Mucosa of descending colon (tissue), 3 donors: ENCODE measurements around the gene SLC17A9. TPM values are rescaled to one million over a fixed set of nuclear protein-coding genes. Genes with fewer than 3 reads are reported as not detected.
A peak's percentile ranks its signal among the peaks of the same experiment; 100 is the strongest.

ENCODE experiments used
- ATAC-seq: fragments of 200-7000 bp; cut with Tn5 transposase; one replicate; pipeline ENCODE4 v1.9.1; 2020; ENCODE audit warnings: mild to moderate bottlenecking, moderate library complexity
- DNase-seq, 3 donors: peaks; one replicate each; pipeline ENCODE4 v3.0.0-alpha.2; 2020
- H3K36me3 ChIP-seq: fragments of 200-600 bp; one replicate; pipeline ENCODE4 v1.8.0; 2021; ENCODE audit warnings: low read depth, mild to moderate bottlenecking
- H3K4me1 ChIP-seq: fragments of 200-600 bp; one replicate; pipeline ENCODE4 v1.8.0; 2021; ENCODE audit warnings: low read depth, mild to moderate bottlenecking
- H3K4me3 ChIP-seq: fragments of 200-600 bp; one replicate; pipeline ENCODE4 v1.8.0; 2021; ENCODE audit warnings: mild to moderate bottlenecking
- H3K9me3 ChIP-seq: fragments of 200-600 bp; one replicate; pipeline ENCODE4 v1.8.0; 2021; ENCODE audit warnings: mild to moderate bottlenecking
- intact Hi-C, 2 donors: fragments of 100-400 bp; cut with DNase I in 1 of 2; cut with micrococcal nuclease in 1 of 2; formaldehyde crosslinking; loops; one replicate each; pipeline versions ENCODE4 v1.11.0 to v1.11.1; 2022; cut with DNase I, micrococcal nuclease
- total RNA-seq, 3 donors: library from RNA; stranded (reverse); fragmentation: NEBNext Ultra II Directional in 2 of 3; extraction: Animal tissue kit (Norgen Biotek cat#: 25700) in 2 of 3; gene quantifications; one replicate each; pipeline versions ENCODE4 v1.2.1 to v1.2.4, GENCODE V29; 2021 to 2023
- TF ChIP-seq, protein P1 (sequence below): fragments of 200-600 bp; IDR thresholded peaks from one replicate; pipeline ENCODE4 v1.8.0; 2022; ENCODE audit warnings: antibody characterized with exemption, mild to moderate bottlenecking
- donor health status: DM: no; HTN: no; CAD: no; lungs with moderate emphysema.
- donor health status: DM: no; HTN: no; CAD: no.
- donor health status: DM: no; HTN: yes; CAD: no.

The SLC17A9 gene
- total RNA-seq, 3 donors from 2014 or later = 4.8 to 22.2 (median 6.4) TPM

DNA sequence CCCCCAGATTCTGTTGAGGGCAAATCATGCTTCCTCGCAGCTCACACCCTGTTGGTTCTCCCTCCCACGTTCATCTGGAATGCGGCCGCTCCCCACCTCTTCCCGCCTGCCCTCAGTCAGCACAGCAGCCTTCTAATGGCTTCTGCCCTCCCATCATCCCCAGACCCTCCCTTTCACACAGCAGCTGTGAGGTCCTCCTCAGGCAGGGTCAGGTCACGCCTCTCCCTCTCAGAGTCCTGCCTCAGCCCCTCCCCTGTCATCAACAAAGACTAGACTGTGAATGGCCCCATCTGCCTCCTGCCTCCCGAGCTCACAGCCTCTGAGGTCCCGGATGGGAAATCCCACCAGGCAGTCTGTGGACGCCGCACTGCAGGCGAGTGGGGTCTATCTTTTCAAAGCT is 62.2 kb downstream of the SLC17A9 start:
- Histone ChIP-seq H3K4me3 (no peak overlapping the region), H3K36me3 (no peaks in the 10 kb centered on the region), H3K4me1 (no peaks in the 10 kb centered on the region), H3K9me3 (no peaks in the 10 kb centered on the region)
- ATAC-seq = no peak
- intact Hi-C loops = no loop called here
- TF ChIP-seq, protein P1, sequence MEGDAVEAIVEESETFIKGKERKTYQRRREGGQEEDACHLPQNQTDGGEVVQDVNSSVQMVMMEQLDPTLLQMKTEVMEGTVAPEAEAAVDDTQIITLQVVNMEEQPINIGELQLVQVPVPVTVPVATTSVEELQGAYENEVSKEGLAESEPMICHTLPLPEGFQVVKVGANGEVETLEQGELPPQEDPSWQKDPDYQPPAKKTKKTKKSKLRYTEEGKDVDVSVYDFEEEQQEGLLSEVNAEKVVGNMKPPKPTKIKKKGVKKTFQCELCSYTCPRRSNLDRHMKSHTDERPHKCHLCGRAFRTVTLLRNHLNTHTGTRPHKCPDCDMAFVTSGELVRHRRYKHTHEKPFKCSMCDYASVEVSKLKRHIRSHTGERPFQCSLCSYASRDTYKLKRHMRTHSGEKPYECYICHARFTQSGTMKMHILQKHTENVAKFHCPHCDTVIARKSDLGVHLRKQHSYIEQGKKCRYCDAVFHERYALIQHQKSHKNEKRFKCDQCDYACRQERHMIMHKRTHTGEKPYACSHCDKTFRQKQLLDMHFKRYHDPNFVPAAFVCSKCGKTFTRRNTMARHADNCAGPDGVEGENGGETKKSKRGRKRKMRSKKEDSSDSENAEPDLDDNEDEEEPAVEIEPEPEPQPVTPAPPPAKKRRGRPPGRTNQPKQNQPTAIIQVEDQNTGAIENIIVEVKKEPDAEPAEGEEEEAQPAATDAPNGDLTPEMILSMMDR = no peak
- no peak for DNase-seq

DNA sequence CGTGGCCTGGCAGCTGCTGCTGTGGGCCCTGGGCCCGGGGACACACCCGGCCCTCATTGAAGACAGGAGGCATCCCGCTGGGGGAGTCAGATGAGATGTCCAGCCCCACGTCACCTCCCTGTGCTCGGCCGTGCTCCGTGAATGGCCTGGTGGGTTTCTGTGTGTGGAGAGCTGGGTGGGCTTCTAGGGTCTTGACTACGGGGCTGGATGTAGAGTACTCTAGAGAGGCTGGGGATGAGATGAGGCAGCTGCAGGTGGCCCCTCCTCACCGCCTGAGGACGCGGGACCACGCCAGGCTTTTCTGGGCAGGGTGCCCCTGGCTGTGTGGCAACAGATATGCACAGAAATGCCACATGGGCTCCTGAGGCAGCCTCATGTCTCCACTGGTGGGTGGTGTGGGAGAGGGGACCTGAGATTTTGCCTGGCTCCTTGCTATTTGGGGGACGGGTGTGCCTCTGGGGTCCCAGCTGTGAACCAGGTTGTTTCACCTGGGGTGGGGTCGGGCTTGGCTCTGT is 62.7 kb downstream of the SLC17A9 start:
- TF ChIP-seq, protein P1 = no peak
- Histone ChIP-seq H3K9me3 (no peaks in the 10 kb centered on the region), H3K4me3 (no peak overlapping the region), H3K36me3 (no peaks in the 10 kb centered on the region), H3K4me1 (no peaks in the 10 kb centered on the region)
- ATAC-seq (no peak), DNase-seq (peak in 1 of 3 donors; percentile 24)
- intact Hi-C loops = no loop called here

DNA sequence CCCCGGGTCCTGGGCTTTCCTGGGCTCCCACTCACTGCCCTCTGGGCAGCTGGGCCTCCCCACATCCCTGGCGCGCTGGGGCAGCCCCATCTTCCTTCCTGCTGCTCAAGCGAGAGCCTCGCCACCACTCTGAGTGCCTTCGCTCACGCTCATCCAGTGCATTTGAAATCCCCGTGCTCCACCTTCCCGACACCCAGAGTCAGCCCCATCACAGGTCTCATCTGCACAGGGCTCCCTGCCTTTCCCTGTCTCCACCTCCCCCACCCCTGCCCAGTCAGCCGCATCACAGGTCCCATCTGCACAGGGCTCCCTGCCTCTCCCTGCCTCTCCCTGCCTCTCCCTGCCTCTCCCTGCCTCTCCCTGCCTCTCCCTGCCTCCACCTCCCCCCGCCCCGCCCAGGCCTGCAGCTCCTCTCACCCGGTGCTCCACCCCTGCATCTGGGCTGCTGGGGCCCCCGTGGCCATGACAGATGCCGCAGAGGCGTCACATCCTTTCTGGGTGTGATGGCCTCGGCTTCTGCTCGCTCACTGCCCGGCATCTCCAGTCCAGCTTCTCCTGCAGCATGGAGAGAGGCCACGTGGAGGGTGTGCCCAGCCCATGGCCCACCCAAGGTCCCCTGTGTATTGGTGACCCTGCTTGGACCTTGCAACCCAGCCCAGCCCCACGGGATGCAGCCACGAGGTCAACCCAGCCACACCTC is 63.3 kb downstream of the SLC17A9 start:
- no peaks in the 10 kb centered on the region for H3K9me3 ChIP-seq
- intact Hi-C loops = no loop called here
- DNase-seq (peak in 2 of 3 donors; percentile 10 to 34), ATAC-seq (no peak)
- TF ChIP-seq, protein P1 = no peak
- no peaks in the 10 kb centered on the region for H3K36me3 ChIP-seq
- no peak overlapping the region for H3K4me3 ChIP-seq
- no peaks in the 10 kb centered on the region for H3K4me1 ChIP-seq

DNA sequence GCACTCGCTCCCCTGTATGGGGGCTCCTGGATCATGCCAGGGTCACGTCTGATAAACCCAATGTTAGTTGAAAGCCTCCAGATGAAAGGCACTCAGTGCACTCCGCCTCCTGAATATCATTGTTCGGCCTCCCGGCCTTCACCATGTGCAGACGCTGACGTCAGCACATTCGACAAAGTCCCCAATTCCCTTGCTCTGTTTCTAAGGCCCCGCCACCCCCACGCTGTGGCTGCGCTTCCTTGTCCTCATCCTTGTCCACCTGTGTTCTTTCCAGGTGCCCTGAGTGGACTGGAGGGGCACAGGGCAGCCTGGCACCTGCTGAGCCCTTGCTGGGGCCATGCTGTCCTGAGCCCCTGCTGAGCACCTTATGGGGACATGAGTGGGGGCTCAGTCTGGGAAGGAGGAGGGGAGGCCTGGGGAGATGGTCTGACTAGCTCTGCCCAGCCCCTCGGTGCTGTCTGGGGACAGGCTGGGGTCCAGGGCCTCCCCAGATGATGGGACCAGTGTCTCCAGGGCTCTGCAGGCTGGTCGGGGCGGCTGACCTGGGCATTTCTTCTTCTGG is 64.1 kb downstream of the SLC17A9 start:
- no peaks in the 10 kb centered on the region for H3K9me3 ChIP-seq
- ATAC-seq = no peak
- no peak overlapping the region for H3K4me3 ChIP-seq
- TF ChIP-seq, protein P1 = no peak
- peak in 2 of 3 donors; percentile 0 to 13 for DNase-seq
- no peaks in the 10 kb centered on the region for H3K36me3 ChIP-seq
- H3K4me1 ChIP-seq = no peaks in the 10 kb centered on the region
- intact Hi-C loops = no loop called here

DNA sequence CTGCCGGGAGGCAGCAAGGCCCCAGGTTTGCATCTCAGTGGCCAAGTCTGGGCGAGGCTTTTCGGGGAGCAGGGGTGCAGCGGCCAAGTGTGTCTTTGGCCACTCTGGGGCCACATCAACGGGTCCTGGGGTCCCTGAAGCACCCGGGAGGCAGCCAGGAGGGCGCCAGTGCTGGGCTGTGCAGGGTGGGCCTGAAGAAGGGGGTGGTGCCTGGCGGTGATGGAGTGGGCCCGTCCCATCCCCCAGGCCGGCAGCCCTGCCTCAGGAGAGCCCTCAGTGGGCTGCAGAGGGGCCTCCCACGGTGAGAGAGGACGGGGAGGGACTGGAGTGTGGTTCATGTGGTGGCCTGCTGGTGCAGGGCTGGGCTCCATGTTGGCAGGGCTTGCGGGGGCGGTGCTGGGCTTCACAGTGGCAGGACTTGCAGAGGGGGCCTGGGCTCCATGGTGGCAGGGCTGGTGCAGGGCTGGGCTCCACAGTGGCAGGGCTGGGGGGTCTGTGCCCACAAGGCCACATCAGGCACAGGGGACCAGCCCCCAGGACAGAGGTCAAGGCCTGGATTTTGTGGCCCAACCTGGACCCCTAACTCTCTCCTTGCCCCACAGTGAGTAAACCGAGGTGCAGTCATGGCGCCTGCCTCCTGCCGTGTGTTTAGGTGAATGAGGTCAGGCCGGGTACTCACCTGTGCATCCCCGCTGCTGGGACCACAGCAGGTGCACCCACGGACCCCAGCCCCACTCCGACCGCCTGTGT is 64.7 kb downstream of the SLC17A9 start:
- no peak overlapping the region for H3K4me3 ChIP-seq
- ATAC-seq (no peak), DNase-seq (peak in 2 of 3 donors; percentile 9 to 32)
- intact Hi-C loops = no loop called here
- no peaks in the 10 kb centered on the region for H3K9me3 ChIP-seq
- no peaks in the 10 kb centered on the region for H3K4me1 ChIP-seq
- H3K36me3 ChIP-seq = no peaks in the 10 kb centered on the region
- TF ChIP-seq, protein P1 = no peak
